ENCODE data around the gene OR5B21.

DNA sequence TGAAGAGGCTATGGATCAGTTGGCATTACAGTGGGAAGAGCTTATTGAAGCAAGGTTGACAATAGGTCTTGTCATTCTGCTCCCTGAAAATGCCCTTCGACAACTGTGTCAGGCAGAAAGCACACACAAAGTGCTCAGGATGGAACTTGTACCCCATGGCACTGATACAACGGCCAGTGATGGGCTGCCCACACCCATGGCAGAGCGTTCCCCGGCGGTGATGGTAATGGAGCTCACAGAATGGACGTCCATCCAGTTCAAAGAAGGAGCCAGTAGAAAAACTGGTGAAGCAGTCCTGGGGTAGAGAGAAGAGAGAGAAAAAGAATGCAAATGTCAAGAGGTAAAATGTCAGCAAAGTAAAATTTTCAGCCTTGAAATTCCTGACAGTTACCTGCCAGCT, 19.5 kb upstream of the OR5B21 start:
- TF ChIP-seq, protein P1, sequence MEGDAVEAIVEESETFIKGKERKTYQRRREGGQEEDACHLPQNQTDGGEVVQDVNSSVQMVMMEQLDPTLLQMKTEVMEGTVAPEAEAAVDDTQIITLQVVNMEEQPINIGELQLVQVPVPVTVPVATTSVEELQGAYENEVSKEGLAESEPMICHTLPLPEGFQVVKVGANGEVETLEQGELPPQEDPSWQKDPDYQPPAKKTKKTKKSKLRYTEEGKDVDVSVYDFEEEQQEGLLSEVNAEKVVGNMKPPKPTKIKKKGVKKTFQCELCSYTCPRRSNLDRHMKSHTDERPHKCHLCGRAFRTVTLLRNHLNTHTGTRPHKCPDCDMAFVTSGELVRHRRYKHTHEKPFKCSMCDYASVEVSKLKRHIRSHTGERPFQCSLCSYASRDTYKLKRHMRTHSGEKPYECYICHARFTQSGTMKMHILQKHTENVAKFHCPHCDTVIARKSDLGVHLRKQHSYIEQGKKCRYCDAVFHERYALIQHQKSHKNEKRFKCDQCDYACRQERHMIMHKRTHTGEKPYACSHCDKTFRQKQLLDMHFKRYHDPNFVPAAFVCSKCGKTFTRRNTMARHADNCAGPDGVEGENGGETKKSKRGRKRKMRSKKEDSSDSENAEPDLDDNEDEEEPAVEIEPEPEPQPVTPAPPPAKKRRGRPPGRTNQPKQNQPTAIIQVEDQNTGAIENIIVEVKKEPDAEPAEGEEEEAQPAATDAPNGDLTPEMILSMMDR (IDR thresholded peaks at IDR 0.05): no peak
- TF ChIP-seq POLR2A (IDR thresholded peaks at IDR 0.05): no peak

Measured in adrenal gland (tissue), 5 donors.